GM21515 (cell line): ENCODE measurements around the gene MAPKAP1.

ENCODE experiments used
- ATAC-seq: cut with Tn5 transposase; IDR thresholded peaks from one replicate; pipeline ENCODE4 v1.9.1; 2021; ENCODE audit not compliant: unreplicated experiment

The MAPKAP1 gene

DNA sequence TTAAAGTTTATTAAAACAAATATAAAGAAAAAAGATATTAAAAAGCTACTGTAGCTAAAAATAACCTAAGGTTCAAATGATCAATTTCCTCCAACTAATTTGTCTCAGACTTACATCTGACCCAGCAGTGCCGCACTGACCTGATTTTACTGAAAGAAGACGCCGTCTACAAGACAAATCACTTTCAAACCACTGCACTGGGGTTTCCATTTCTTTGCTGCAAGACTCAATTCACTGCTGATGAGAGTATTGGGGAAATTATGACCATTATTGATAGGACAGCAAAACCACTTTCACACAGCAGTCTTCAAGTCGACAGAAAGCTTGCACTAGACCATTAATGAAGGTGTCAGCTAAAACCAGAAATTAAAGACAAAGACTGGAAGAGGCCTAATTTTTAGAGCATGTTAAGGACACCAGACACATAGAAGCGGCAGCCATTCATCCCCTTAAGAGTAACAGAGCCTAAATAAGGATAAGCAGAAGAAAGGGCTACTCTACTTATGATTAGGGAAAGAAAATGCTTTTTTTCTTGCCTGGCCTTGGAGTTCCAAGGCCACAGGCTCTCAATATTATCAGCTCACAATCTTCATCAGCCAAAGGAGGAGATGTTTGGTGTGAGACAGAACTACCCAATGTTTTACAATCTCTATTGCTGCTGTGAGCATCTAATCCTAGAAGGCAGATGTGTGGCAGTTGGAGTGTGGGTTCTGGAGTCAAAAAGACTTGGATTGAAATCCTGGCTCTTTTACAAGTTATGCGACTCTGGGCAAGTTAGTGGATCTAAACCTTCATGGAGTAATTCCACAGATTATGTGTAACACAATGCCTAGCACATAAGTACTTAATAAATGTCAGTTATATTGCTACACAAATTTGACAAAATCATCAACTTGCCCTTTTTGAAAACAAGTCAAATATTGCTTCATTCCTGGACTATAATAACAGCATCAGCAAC lies 190.7 kb downstream of the MAPKAP1 start:
- ATAC-seq: no peak

DNA sequence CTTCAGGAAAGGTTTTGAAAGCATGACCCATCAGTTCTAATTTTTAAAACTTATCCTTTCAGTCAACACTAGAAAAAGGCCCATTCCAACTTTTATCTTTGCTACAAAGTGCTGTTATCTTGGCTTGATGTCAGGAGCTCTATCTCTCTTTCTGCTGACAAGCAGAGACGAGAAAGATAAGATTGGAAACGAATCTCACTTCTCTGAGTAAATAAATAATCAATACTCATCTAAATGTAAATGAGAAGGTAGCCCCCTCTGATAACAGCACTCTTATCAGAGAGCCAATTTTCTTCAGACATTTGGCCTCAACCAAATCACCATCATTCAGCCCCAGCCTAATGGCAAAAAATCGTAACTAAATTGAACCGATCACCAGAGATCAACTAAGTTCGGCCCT lies 191.7 kb downstream of the MAPKAP1 start:
- no peak for ATAC-seq

DNA sequence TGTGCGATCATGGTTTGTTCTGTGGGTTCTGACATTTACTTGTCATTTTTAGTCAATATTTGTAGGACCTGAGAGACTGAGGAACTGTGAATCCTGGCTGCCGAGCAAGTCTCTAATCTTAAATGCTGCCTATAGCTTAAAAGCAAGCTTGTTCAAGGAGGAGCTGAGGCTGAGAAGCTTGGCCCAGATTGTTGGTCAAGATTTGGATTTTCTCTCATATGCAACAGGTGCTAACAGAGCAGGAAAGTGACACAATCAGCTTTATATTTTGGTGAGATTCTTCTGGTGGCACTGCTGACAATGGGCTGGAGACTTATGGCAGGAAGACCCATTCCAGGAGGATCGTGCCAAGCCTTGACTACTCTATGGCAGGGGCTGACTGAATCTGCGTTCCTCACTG lies 192.5 kb downstream of the MAPKAP1 start:
- no peak for ATAC-seq

DNA sequence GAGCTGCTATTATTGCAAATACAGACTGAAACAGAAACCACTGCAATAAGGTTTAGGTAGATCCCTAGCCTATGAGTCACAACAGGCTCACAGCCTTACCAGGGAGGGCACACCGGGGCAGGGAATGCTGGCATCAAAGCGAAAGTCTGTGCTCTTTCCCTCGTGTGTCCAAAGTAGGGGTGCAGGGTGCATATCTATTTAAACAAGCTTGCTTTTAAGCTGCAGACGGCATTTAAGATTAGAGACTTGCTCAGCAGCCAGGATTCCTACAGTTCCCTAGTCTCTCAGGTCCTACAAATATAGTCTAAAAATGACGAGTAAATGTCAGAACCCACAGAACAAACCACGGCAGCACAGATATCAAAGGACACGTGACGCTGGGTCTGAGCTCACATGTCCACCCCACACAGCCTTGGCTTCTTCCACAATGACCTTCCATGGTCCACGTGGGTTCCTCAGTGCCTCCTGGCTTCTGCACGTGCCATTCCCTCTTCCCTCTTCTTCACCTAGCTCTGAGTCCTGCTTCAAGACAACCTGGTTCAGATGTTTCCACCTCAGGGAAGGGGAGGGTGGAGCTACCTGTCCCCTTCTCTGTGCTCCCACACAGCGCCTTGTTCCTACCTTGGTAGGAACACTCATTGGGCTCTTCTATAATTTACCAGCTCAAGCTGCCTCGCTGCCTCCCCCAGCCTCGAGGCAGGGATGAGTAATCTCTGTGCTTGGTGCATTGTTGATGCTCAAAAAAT lies 193.2 kb downstream of the MAPKAP1 start:
- ATAC-seq: peak; percentile 85

DNA sequence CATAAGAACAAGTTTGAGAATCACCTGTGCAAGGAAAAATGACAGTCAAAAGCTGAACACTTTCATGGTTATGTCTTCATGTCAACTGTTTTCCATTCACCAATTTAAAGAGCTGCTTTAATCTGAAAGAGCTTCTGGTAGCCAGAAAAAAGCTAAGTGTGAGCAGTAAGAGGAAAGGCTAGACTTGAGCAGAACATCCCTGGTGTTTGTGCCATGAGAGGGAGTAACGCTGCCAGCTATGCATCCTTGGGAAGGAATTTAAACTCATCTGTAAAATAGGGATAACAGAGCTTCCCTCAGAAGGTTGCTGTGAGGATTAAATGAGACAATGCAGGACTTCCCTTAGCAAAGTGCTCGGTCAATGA lies 193.7 kb downstream of the MAPKAP1 start:
- ATAC-seq: no peak

DNA sequence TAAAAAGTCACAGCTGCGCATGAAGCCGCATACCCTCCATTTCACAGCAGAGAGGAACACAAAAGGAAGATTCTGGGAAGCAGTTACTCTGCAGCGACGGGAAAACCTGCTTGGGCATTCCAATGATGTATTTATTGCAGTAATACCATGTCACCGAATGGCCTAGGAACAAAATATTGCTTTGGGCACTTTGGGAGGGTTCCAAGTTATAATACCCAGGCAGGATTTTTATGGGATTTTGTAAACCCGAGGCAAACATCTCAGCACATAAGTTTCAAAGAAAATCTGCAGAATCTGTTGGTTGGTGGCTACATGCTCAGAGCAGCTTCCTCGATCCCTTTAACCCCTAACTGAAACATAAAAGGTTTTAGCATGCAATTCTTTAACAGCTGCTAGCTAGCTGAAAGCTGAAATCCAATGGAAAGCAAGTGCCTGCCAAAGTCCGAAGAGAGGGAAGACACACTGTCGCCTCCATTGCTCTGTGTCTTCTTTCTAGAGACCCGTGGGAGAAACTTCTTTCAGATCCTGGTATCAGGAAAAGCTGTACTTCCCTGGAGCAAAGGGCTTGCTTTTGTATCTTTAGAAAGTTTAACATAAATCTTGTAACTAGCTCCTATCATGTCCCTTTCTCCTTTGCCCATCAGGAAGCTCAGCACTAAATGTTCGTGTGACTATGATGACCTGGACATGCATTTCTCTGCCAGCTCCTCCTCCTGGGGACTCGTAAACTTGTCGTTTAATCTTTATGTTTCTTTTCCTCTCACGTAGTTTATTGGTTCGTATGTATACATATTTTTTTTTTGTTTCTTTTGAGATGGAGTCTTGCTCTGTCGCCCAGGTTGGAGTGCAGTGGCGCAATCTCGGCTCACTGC lies 195.0 kb downstream of the MAPKAP1 start:
- no peak for ATAC-seq

DNA sequence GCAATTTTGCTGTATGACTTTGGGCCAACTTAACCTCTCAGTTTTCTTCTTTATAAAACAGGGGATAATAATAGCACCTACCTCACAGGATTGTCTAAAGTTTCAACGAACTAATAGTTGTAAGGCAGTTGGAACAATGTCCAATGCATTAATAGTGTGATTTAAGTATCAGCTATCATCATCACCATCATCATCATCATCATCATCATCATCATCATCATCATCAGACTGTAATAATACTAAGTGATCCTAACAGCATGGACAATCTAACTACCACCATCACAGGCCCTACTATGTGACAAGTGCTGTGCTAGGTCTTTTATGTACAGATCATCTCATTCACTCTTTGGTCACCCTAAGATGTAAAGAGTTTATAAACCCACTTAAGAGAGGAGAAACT lies 196.0 kb downstream of the MAPKAP1 start:
- ATAC-seq: no peak

DNA sequence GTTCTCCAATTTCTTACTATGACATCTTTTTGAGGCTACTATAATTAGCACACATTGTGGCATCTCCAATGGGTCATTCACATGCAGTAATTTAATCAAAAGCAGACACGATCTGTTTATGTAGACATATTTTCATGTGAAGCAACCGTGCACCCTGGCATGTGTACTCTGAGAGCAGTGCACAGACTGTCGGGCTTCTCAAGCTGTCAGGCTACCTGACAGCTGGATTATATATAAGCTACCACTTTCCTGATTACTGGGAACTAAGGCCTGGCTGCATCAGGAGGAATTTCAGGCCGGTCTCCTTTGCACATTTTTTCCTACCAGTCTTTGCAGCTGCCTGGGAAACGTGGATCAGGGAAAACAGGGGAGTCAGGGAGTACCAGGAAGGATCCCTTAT lies 197.5 kb downstream of the MAPKAP1 start:
- ATAC-seq: no peak

DNA sequence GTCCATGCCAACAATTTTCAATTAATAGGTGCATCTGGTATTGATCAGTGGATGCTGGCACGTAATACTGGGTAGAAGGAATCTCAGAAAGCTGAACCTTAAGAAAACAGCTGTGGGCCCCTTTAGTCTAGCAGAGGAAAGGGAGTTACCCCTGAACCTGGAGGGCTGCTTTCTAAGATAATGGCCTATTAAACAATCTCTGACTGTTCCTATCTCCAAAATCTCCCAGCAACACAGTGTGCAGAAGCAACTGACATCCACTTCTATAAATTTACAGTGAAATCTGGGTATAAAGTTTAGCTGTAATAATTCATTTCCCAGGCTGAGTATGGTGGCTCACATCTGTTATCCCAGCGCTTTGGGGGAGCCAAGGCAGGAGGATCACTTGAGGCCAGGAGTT lies 198.8 kb downstream of the MAPKAP1 start:
- ATAC-seq: no peak

DNA sequence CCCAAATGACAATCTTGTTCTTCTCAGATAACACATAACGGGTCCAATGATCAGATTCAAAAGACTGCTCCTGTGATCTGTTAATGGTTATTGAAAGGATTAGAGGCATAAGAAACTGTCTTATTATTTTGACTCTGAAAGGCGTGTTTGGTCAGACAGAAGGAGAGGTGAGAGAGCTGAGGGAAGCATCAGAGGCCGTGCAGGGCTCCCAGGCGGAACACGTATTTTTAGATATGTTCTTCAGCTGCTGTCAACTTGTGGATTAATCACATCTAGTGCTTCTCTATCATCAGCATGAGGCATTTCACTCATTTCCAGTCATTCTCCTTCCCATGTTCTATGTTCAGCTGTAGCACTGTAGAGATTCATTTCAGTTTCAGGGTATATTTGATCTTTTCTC lies 199.8 kb downstream of the MAPKAP1 start:
- ATAC-seq: no peak

DNA sequence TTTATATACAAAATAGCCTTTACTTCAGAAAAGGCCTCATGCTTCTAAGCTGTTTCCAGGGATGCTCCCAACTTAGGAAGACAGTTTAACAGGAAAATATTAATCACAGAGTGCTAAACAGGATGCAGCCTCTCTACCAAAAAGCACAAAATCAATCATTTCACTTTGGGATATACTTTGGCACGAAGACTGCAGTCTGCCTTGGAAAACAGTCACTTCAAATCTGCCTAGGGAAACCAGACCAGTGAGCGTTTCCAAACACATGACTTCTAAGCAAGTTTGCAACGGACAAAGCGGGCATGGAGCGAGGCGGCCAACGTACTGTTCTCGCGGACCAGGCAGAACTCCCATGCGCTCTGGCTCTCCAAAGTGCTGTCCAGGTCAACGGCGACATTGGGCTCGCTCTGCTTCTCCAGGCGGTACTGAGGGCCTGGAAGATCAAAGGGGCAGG lies 201.0 kb downstream of the MAPKAP1 start:
- ATAC-seq: no peak

DNA sequence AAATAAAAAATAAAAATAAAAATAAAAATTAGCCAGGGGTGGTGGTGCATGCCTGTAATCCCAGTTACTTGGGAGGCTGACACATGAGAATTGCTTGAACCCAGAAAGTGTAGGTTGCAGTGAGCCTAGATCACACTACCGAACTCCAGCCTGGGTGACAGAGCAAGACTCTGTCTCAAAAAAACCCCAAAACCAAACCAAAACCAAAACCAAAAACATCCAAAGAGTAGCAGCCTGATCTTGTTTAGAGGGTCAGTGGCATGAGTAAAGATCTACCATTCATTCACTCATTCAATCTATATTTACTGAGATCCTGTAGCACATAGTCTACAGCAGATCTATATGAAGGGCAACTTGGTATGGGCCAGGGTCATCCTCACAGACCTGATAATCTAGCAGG lies 202.4 kb downstream of the MAPKAP1 start:
- no peak for ATAC-seq

DNA sequence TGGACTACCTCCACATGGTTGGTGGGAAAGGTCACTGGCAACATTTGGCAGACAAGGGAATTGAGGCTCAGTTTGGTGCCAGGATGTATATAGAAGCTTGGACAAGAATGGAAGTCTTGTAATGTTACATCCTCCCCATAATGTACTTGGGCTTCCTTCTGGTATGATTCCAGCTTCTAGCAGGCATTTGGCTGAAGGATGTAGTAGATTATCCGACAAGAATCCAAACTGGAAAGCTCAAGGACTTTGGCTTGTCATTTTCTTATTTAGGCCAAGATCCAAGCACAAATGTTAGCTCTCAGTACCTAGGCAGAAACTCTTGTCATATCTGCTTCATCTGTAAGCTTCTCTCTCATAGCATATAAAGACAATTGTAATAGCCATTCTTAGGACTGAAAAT lies 209.1 kb downstream of the MAPKAP1 start:
- ATAC-seq: no peak

DNA sequence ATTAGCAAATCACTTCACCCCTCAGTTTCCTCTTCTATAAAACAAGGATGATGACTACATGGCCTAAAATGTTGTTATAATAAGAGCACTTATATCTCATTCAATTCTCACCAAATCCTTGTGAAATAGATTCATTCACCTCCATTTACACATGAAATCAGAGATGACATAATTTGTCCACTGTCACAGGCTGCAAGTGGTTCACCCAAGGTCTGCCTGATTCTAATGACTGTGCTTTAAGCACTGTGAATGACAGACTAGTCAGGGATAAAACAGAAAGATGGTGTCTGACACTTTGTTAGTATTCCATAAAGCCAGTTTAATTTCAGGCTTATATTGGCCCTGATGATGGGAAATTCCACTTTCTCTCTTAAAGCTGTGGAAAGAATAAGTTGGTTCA lies 209.5 kb downstream of the MAPKAP1 start:
- no peak for ATAC-seq

DNA sequence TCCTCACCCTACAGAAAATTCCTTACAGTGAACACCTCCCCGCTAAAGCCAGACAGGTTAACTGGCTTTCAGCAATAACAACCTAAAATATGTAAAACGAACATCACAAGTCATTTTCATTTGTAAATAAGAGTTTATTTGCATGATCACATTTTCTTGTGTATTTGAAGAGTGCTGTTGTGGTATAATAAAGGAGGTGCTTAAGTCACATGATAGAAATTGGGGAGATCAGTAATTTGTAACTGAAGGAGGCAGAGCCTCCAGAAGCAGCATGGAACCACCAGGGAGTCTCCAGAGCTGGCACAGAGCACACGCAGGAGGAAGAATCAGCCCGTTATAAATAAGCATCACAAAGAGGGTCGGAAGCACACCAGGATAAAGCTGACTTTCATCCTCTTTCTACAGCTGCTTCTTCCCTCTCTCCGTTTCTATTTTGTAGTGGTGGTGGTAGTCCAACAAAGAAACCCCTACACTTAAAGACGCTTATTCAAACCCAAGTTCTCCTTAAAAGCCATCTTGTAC lies 210.6 kb downstream of the MAPKAP1 start:
- ATAC-seq: no peak

DNA sequence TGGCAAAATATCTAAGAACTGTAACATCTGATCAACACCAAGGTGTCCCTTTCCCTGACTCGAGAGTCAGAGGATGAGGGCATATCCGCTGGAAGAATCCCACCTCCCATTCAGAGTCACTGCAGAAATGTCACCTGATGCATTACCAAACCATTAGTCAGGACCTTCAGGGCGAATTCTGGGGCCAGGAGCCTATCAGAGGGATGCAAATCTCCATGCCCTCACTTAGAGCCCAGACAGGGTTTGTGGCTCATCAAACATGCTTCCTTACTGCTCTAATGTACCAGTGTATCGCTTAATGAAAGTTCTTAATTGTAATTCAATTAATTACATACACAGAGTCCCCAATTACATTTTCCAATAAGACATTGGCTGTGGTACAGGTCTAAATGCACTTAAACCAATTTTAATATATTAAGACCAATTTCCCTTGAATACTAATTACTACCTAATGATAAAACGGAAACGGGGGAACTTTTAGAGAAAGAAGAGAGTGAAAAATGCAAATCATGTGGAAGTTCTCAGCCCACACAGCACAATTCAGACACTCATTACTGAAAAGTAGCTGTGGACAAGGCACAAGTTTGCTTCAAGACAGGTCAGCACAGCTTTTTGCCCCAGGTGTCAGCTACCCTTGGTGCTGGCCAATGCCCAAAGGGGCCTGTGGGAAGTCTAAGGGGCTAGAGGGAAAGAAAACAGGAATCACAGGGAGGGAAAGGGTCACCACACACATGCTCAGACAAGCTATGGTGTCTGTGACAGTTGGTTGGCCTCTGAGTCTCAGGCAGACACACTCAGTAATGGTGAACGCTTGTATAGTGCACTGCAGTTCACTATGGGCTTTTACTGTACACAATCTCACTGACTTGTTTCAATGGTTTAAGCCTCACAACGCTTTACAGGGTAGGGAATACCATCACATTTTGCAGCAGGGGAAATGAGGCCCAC lies 211.6 kb downstream of the MAPKAP1 start:
- ATAC-seq: no peak

DNA sequence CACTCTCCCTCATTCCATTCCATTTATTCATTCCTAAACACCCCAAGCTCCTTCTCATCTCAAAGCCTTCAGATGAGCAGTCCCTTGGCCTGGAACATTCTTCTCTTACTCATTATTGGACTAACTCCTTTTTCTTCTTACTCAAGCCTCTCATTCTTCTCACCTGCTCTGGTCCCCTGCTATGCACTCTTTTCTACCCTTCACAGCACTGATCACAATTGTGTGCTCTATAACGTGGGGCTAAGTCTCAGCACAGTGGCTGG lies 212.4 kb downstream of the MAPKAP1 start:
- no peak for ATAC-seq

DNA sequence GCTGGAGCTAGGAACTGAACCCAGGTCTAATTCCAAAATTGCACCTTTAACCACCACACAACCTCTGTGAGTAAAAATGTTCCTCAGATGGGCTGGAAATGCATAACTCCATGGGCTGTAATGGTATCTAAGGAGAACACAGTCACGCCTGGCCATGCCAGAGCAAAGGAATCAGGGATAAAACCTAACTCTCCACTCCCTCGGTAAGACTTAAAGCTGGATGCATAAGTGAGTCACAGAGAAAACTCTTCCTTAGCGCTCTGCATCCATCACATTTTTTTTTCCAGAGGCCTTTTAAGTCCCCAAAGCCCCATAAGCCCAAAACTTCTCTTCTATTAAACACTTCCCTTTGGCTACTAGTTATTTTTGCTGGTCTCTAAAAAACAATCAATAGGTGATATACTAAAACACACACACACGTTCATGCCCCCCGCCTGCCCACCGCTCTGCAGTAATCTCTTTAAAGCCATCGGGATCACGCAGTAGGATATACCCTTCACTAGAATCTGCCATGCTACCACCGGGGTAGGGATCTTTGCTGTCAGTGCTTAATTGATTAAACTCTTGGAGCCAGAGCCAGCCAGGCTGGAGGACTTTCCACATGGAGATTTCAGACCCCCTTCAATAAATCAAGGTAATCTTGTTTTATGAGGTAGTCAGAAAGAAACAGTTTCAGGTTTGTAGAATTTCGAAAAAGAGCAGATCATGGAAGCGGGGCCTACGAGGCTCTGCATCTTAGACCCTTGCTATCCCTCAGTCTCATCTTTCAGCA lies 212.9 kb downstream of the MAPKAP1 start:
- ATAC-seq: no peak

DNA sequence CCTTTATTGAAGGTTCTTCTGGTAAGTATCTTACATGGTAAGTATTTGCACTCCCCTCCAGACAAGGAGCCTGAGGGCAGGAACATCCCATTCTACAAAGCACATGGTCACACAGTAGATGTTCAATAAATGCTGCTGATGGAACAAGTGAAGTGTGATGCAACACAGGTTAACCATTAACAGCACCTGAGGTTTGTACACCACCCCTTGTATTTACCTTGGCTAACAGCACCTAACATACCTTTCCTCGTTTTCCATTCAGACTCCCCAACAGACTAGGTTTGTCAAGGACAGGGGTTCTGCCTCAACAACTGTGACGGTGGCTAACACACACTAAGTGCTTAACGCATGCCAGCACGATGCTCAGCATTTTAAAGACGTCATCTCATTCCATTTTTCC lies 213.6 kb downstream of the MAPKAP1 start:
- no peak for ATAC-seq
